D721Med (cell line): ENCODE data around the gene ATP6V1C2.

Source experiments
- DNase-seq: peaks from one replicate; pipeline ENCODE4 v3.0.0; 2011; ENCODE audit warnings: low spot score; ENCODE audit not compliant: insufficient read length
- FAIRE-seq: peaks from 2 replicates; lab custom pipeline; 2011; peaks lifted over from hg19 to GRCh38; lab: Jason Lieb, UNC
- CTCF ChIP-seq: IDR thresholded peaks from 2 replicates; pipeline ENCODE4 v1.5.1; 2012; ENCODE audit warnings: mild to moderate bottlenecking, control low read depth; ENCODE audit not compliant: insufficient read depth; ENCODE audit errors: missing control alignments

The ATP6V1C2 gene

GRCh38 chr2:10765461-10765860 is 44.0 kb downstream of the ATP6V1C2 start:
- DNase-seq (no peak), FAIRE-seq (no peak)
- no peak for TF ChIP-seq CTCF

- TF ChIP-seq CTCF, result no peak
Measured at GRCh38 chr2:10765914-10766313, 44.5 kb downstream of the ATP6V1C2 start.

GRCh38 chr2:10768063-10768507 is 46.7 kb downstream of the ATP6V1C2 start:
- TF ChIP-seq CTCF, result no peak
- no peak for DNase-seq
- no peak for FAIRE-seq

More at GRCh38 chr2:10765914-10766313, 44.5 kb downstream of the ATP6V1C2 start:
- DNase-seq (peak; percentile 10), FAIRE-seq (no peak)

GRCh38 chr2:10770956-10771750 is 49.7 kb downstream of the ATP6V1C2 start:
- no peak for TF ChIP-seq CTCF
- no peak for FAIRE-seq
- no peak for DNase-seq

- no peak for TF ChIP-seq CTCF
- FAIRE-seq, result no peak
Measured at GRCh38 chr2:10771786-10772185, 50.4 kb downstream of the ATP6V1C2 start.

GRCh38 chr2:10772201-10772867 is 50.9 kb downstream of the ATP6V1C2 start:
- no peak for FAIRE-seq
- no peak for DNase-seq
- no peak for TF ChIP-seq CTCF

More at GRCh38 chr2:10771786-10772185, 50.4 kb downstream of the ATP6V1C2 start:
- DNase-seq, result no peak

GRCh38 chr2:10772868-10773215 is 51.4 kb downstream of the ATP6V1C2 start:
- no peak for FAIRE-seq
- DNase-seq, result no peak
- no peak for TF ChIP-seq CTCF
